GM18498 (cell line): ENCODE measurements around the gene CBX5.
A peak's percentile ranks its signal among the peaks of the same experiment; 100 is the strongest.
"Not testable (repeated sequence)": the region's sequence is repeated elsewhere in the genome, so short reads cannot be mapped to it uniquely, and the experiment has no call there.

ENCODE experiments used
- ATAC-seq: cut with Tn5 transposase; IDR thresholded peaks from one replicate; pipeline ENCODE4 v1.9.1; 2021; ENCODE audit warnings: mild to moderate bottlenecking, moderate library complexity; ENCODE audit not compliant: unreplicated experiment

The CBX5 gene

GRCh38 chr12:54201001-54201794, 78.7 kb downstream of the CBX5 start:
- peak; percentile 61 for ATAC-seq

DNA sequence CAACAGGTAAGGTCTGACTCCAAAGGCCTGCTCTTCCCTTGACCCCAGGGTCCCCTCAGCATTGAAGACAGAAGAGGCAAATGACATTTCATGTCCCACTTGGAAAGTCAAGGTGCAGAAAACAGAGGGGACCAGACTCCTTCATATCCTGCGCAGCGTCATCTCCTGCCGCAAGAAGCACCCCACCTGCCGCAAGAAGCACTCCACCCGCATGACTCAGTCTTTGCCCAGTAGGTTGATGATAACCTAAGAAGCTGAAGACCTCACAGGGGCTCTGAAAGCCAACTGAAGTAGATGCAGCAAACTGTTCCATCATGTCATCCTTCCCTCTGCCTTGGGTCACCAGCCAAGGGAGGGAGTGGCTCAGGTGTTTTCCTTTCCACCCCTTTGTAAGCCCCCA, 79.5 kb downstream of the CBX5 start:
- ATAC-seq, result no peak

- ATAC-seq, result no peak
Observed at GRCh38 chr12:54199917-54200316, 80.0 kb downstream of the CBX5 start.

GRCh38 chr12:54199034-54199433, 80.9 kb downstream of the CBX5 start:
- ATAC-seq, result no peak

GRCh38 chr12:54197431-54197909, 82.5 kb downstream of the CBX5 start:
- no peak for ATAC-seq

DNA sequence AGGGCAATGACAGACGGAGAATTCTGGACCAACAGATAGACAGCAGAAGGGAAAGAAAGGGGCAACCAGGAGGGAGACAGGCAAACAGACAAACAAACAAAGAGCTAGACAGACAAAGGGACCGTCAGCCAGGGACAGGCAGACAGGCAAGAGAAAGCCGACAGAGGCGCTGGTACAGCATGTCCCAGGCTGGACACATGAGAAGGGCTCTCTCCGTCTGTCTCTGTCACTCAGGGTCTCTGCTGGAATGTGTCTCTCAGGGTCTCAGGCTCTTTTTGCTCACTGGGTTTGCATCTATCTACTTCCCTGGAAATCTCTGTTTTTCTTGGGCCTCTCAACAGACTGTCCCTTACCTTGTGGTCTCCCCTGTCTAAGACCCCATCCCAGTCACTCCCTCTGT, 82.9 kb downstream of the CBX5 start:
- no peak for ATAC-seq

- ATAC-seq, result no peak
Observed at GRCh38 chr12:54196396-54196795, 83.5 kb downstream of the CBX5 start.

GRCh38 chr12:54195737-54196347, 84.1 kb downstream of the CBX5 start:
- ATAC-seq, result no peak

GRCh38 chr12:54195080-54195736, 84.7 kb downstream of the CBX5 start:
- no peak for ATAC-seq

DNA sequence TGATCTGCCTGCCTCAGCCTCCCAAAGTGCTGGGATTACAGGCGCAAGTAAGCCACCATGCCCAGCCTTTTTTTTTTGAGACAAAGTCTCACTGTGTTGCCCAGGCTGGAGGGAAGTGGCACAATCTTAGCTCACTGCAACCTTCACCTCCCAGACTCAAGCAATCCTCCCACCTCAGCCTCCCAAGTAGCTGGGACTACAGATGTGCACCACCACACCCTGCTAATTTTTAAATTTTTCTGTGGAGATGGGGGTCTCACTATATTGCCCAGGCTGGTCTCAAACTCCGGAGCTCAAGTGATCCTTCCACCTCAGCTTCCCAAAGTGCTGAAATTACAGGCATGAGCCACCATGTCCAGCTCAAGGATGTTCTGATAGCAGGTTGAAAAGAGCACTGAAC, 85.3 kb downstream of the CBX5 start:
- not testable (repeated sequence) for ATAC-seq

- ATAC-seq, result no peak
Observed at GRCh38 chr12:54193434-54193833, 86.5 kb downstream of the CBX5 start.

DNA sequence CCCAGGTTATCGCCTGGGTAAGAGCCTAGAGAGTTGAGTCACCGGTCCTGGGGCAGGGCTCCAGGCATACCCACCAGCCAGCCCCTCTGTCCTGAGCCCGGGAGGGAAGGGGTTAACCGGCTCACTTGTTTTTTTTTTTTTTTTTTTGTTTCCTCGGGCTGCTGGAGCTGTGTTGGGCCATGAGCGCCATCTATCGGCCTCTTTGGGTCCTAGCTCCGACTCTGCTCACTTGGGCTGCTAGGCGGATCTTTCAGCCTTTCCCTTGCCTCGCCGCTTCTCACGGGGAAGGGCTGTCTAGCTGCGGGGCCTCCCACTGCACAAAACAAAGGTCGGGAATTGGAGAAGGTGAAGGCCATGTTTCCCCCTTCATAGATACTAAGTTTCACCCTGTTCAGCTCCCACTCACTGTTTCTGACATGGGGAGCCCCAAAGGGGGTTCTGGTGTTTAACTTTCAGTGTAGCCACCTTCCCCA, 88.3 kb downstream of the CBX5 start:
- peak; percentile 38 for ATAC-seq

GRCh38 chr12:54191126-54191525, 88.8 kb downstream of the CBX5 start:
- no peak for ATAC-seq

GRCh38 chr12:54189198-54189539, 90.8 kb downstream of the CBX5 start:
- ATAC-seq, result no peak

GRCh38 chr12:54187075-54187474, 92.8 kb downstream of the CBX5 start:
- no peak for ATAC-seq

GRCh38 chr12:54185919-54186318, 94.0 kb downstream of the CBX5 start:
- ATAC-seq, result no peak

GRCh38 chr12:54185297-54185696, 94.6 kb downstream of the CBX5 start:
- ATAC-seq, result not testable (repeated sequence)

- ATAC-seq, result no peak
Observed at GRCh38 chr12:54184024-54184805, 95.7 kb downstream of the CBX5 start.

GRCh38 chr12:54182981-54183380, 96.9 kb downstream of the CBX5 start:
- no peak for ATAC-seq

- ATAC-seq, result no peak
Observed at GRCh38 chr12:54182086-54182485, 97.8 kb downstream of the CBX5 start.
